CD4-positive, alpha-beta T cell treated with Interleukin-15 for 1 hour (primary cell): ENCODE measurements around the gene FAM149B1.

ENCODE experiments used
- DNase-seq: peaks from one replicate; pipeline ENCODE4 v3.0.0-alpha.2; 2020

Gene FAM149B1

GRCh38 chr10:73174148-73174925 lies 6.4 kb downstream of the FAM149B1 start:
- no peak for DNase-seq

- DNase-seq = no peak
Measured at GRCh38 chr10:73182568-73182967, 14.6 kb downstream of the FAM149B1 start.

- no peak for DNase-seq
Measured at GRCh38 chr10:73183667-73184281, 15.9 kb downstream of the FAM149B1 start.

DNA sequence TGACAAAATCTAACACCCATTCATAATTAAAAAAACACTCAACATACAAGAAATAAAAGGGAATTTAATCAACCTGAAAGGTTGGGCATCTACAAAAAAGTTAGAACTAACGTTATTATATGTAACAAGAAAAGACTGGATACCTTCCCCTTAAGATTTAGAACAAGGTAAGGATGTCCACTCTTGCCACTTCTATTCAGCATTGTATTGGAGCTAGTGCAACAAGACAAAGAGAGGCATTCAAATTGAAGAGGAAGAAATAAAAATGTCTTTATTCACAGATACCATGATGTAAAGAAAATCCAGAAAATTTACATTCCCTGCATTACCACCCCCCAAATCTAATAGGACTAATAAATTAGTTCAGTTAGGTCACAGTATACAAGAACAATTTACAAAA lies 18.3 kb downstream of the FAM149B1 start:
- DNase-seq = no peak

- no peak for DNase-seq
Measured at GRCh38 chr10:73190188-73190587, 22.3 kb downstream of the FAM149B1 start.

DNA sequence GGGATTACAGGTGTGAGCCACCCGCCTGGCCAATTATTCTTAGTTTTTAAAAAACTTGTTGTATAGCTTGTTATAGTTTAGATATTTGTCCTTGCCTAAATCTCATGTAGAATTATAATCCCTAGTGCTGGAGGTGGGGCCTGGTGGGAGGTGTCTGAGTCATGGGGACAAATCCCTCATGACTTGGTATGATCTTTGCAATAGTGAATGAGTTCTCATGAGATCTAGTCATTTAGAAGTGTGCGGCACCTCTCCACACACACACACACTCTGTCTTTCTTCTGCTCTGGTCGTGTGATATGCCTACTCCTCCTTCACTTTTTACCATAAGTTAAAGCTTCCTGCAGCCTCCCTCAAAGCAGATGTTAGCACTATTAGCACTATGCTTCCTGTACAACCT lies 37.2 kb downstream of the FAM149B1 start:
- no peak for DNase-seq

DNA sequence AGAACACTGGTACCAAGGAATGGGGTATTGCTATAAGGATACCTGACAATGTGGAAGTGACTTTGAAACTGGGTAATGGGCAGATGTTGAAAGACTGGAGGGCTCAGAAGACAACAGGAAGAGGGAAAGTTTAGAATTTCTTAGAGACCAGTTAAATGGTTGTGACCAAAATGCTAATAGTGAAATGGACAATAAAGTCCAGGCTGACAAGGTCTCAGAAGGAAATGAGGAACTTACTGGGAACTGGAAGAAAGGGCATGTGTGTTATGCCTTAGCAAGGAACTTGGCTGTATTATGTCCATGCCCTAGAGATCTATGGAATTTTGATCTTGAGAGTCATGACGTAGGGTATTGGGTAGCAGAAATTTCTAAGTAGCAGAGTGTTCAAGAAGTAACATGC lies 38.0 kb downstream of the FAM149B1 start:
- no peak for DNase-seq

DNA sequence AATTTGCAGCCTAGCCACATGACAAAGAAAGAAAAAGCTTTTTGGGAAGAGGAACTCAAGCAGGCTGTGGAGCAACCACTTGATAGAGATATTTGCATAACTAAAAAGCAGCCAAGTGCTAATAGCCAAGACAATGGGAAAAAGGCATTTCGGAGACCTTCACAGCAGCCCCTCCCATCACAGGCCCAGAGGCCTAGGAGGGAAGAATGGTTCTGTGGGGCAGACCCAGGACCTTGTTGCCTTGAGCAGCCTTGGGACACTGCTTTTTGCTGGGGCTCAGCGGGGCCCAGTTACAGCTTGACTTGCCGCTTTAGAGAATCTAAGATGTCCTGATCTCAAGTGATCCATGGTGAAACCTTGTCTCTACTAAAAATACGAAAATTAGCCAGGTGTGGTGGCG lies 38.5 kb downstream of the FAM149B1 start:
- DNase-seq = no peak

- DNase-seq = no peak
Measured at GRCh38 chr10:73207883-73208282, 40.0 kb downstream of the FAM149B1 start.

DNA sequence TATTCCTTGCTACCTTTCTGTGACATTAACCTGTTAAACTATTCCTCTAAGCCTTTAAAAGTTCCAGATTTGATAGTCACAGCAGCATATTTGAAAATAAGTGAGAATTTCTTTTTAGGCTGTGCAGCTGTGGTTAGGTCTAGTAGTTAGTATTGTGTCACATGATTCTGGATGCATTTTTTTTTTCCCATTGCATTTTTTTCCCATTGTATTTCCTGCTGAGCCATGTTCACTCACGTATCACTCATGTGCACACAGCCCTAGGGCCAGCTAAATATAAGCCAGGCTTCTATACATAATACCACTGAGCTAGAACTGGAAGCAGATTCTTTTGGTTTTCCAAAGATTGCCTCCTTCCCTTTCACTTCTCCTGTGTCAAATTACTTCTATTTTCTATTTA lies 41.8 kb downstream of the FAM149B1 start:
- no peak for DNase-seq

DNA sequence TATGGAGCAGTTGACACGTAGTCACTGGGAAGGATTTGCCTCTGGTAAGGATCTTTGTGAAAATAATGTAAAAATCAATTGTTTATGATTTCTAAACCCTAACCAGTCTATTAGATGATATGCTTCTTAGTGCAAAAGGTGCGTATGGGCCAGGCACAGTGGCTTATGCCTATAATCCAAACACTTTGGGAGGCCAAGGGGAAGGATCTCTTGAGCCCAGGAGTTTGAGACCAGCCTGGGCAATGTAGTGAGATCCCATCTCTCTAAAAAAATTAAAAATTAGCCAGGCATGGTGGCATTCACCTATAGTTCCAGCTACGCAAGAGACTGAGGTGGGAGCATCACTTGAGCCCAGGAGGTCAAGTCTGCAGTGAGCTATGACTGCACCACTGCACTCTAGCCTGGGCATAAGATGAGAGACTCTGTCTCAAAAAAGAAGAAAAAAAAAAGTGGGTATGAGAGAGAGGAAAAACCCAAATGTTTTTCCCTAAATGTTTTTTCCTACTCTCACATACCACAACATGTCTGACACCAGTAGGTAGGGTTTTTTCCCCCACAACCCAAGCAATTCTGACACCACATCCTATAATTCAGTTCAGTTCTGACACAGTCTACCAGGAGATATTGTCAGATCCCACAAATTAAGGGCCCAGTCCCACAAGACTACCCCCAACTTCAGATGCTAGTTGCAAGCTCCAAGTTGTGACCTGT lies 42.6 kb downstream of the FAM149B1 start:
- DNase-seq = no peak

DNA sequence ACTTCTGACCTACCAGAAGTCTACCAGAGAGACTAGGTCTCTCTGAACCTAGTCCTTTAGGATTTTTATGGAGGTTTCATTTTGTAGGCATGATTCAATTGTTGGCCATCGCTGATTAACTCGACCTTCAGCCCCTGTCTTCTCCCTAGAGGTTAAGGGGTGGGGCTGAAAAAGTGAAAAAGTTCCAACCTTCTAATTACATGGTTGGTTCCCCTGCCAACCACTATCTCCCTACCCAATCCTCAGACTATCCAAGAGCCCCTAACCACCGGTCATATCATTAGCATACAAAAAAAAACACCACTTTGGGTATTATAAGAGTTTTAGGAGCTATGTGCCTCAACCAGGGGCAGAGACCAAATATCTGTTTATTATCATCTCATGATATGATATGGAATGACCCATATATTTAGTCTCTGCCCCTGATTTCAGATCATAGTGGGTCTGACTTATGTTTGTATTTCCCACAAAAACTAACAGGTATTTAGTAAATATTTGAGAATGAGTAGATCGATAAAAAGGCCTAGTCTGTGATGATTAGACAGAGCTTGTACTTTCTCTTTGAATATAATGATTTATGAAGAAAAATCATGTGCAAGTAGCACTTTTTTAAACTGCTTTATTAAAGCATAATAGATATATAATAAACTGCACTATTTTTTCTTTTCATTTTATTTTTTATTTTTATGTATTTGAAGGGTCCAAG lies 43.3 kb downstream of the FAM149B1 start:
- no peak for DNase-seq

- no peak for DNase-seq
Measured at GRCh38 chr10:73215749-73216148, 47.8 kb downstream of the FAM149B1 start.

DNA sequence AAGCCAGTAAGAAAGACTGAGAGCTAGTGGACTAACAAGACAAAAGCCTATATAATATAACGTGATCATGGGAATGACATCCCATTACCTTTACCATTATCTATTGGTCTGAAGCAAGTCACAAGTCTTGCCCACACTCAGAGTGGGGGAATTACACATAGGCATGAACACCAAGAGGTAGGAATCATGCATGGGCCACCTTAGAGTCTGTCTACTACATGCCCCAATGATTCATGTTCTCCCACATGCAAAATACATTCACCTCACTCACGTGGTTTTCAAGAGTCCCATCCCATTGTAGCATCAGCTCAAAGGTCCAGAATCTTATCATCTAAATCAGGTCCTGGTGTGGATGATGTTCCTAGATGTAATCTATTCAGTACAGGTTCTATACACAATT lies 49.7 kb downstream of the FAM149B1 start:
- no peak for DNase-seq

DNA sequence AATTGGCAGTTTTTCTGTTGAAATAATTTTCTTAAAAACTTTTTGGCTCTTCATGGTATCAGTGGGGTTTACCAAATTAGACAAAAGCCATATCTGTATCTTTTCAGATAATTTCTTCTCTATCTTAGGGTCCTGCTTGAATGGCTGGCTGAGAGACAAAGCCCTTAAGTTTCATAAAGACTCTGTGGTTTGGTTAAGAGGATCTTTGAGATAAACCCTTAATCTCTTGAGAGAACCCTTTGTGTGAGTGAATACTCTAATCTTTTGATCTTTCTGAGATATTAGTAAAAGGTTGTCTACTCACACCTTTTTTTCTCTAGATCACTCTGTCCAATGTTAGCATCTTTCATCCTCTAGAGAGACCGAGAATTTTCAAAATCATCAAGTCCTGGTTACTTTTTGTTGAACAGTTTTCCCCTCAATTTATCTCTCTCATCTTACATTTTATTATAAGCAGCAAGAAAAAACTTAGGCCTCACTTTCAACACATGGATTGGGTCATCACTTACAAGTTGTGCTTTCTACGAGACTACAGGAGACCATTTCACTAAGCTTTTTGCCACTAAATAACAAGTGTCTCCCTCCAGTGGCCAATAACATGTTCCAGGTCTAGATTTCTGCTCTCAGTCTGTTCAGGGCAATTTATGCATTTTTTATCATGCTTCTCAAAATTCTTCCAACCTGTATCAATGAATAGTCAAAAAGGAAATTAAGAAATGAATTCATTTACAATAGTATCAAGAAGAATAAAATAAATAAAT lies 50.7 kb downstream of the FAM149B1 start:
- DNase-seq = no peak

GRCh38 chr10:73219384-73219783 lies 51.5 kb downstream of the FAM149B1 start:
- no peak for DNase-seq

DNA sequence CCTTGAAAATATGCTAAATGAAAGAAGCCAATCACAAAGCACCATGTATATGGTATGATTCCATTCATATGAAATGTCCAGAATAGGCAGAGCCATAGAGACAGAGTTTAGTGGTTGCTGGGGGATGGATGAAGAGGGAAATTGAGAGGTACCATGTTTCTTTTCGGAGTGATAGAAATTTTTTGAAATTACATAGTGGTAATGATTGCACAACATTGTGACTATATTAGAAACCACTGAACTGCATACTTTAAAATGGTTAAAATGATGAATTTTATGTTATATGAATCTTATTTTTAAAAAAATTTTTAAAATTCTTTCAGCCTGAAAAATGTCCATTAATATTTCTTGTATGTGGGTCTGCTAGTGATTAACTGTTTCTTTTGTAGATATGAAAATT lies 53.1 kb downstream of the FAM149B1 start:
- no peak for DNase-seq

DNA sequence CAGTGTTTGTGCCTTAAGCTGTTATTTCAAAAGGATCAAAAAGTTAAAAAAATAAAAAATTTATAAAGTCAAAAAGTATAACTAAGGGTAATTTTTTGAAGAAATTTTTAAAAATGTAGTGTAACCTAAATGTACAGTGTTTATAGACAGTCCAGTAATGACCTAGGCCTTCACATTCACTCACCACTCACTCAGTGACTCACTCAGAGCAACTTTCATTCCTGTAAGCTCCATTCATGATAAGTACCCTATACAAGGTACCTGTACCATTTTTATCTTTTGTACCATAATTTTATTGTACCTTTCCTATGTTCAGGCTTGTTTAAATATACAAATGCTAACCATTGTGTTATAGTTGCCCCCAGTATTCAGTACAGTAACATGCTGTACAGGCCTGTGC lies 57.6 kb downstream of the FAM149B1 start:
- DNase-seq = no peak

GRCh38 chr10:73226663-73227062 lies 58.7 kb downstream of the FAM149B1 start:
- DNase-seq = no peak

DNA sequence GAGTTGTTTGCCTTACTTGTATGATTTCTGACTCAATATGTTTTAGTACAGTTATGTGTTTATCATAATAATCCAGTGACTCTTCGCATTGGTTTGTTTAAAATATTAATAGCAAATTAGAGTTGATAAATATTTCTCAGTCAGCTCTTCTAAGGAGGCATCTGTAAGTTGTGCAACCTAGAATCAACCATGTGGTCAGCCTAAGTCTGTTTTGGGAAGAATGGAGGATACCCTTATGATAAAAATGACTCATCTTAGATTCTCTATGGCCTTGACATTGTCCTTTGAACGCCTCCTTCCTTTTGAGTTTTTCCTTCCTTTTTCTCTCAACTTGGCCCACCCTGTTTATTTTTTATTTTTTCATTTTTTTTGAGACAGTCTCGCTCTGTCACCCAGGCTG lies 60.3 kb downstream of the FAM149B1 start:
- DNase-seq = no peak

DNA sequence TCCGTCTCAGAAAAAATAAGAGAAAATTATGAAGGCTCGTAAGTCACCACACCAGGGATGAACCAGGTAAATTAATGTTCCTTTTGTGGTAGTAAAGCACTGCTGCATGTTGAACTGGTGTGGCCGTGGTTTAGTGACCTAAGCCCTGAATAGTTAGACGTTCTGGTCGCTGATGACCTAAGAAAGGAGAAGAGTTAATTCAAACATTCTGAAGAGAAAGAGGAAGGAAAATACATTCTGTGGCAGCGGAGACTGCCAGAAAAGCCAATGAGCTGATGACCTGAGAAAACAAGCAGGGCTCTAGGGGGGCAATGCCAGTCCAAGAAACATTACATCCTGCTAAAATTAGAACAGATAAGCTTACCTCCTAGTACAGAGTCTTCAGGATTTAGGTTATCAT lies 61.6 kb downstream of the FAM149B1 start:
- DNase-seq = no peak

- no peak for DNase-seq
Measured at GRCh38 chr10:73232887-73233286, 65.0 kb downstream of the FAM149B1 start.

DNA sequence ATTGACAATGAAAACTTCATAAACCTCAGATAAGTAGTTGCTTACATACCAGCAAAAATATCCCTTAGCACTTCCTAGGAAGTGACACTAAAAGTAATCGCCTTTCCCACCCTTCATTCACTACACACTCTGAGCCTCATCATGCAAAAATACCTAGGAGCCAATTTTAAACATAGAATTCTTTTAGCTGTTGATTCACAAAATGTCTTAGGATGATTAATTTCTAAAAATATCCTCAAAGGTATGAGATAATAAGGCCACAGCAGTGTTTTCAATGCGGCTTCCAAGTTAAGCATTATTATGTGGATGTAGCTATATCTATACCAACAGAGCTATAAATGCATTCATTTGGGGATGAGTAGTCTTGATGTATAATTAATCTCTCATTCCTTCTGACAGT lies 66.0 kb downstream of the FAM149B1 start:
- no peak for DNase-seq
